HG02588 (cell line): ENCODE data around the gene PLXNB1.

Source experiments
- ATAC-seq: cut with Tn5 transposase; IDR thresholded peaks from one replicate; pipeline ENCODE4 v1.9.1; 2021; ENCODE audit warnings: mild to moderate bottlenecking, moderate library complexity; ENCODE audit not compliant: unreplicated experiment

Gene PLXNB1

GRCh38 chr3:48418651-48419050, 11.2 kb downstream of the PLXNB1 start:
- ATAC-seq, result no peak

GRCh38 chr3:48418140-48418539, 11.7 kb downstream of the PLXNB1 start:
- ATAC-seq, result no peak

GRCh38 chr3:48417529-48418108, 12.3 kb downstream of the PLXNB1 start:
- ATAC-seq, result no peak

- no peak for ATAC-seq
These were observed 13.3 kb downstream of the PLXNB1 start for GRCh38 chr3:48416546-48416945.

GRCh38 chr3:48416091-48416505, 13.8 kb downstream of the PLXNB1 start:
- no peak for ATAC-seq

GRCh38 chr3:48415251-48415953, 14.5 kb downstream of the PLXNB1 start:
- no peak for ATAC-seq

- ATAC-seq, result no peak
These were observed 15.3 kb downstream of the PLXNB1 start for GRCh38 chr3:48414376-48415250.

- ATAC-seq, result no peak
These were observed 16.3 kb downstream of the PLXNB1 start for GRCh38 chr3:48413611-48414010.

- ATAC-seq, result no peak
These were observed 16.8 kb downstream of the PLXNB1 start for GRCh38 chr3:48413086-48413485.

GRCh38 chr3:48412375-48413001, 17.4 kb downstream of the PLXNB1 start:
- ATAC-seq, result no peak

- no peak for ATAC-seq
These were observed 18.1 kb downstream of the PLXNB1 start for GRCh38 chr3:48411606-48412374.

- no peak for ATAC-seq
These were observed 18.8 kb downstream of the PLXNB1 start for GRCh38 chr3:48411041-48411588.

- no peak for ATAC-seq
These were observed 19.5 kb downstream of the PLXNB1 start for GRCh38 chr3:48410205-48411040.

- ATAC-seq, result no peak
These were observed 20.3 kb downstream of the PLXNB1 start for GRCh38 chr3:48409291-48410201.

GRCh38 chr3:48408823-48409281, 21.0 kb downstream of the PLXNB1 start:
- ATAC-seq, result no peak

- no peak for ATAC-seq
These were observed 22.3 kb downstream of the PLXNB1 start for GRCh38 chr3:48407542-48408099.

- ATAC-seq, result no peak
These were observed 23.1 kb downstream of the PLXNB1 start for GRCh38 chr3:48406443-48407431.
